Tibial nerve (tissue), 4 donors: ENCODE data around the gene TFRC. TPM values are rescaled to one million over a fixed set of nuclear protein-coding genes. Genes with fewer than 3 reads are reported as not detected.

Experiments used
- DNase-seq, 2 donors: peaks; one replicate each; pipeline ENCODE4 v3.0.0-alpha.2; 2019; ENCODE audit warnings: low spot score in 2 of 2
- H3K27ac ChIP-seq, 4 donors: fragments of 200-600 bp; sonication (generic) in 3 of 4; one replicate each; pipeline ENCODE4 v1.5.1; 2017 to 2019; ENCODE audit warnings: mild to moderate bottlenecking in 1 of 4
- H3K27me3 ChIP-seq, 2 donors: fragments of 200-600 bp; sonication (generic) in 1 of 2; one replicate each; pipeline versions ENCODE4 v1.5.1 to v1.6.0; 2017 to 2019
- H3K36me3 ChIP-seq, 3 donors: fragments of 200-600 bp; sonication (generic); one replicate each; pipeline ENCODE4 v1.5.1; 2018 to 2019
- H3K4me1 ChIP-seq, 4 donors: fragments of 200-600 bp; sonication (generic) in 3 of 4; one replicate each; pipeline ENCODE4 v1.5.1; 2017 to 2019
- H3K4me3 ChIP-seq, 4 donors: fragments of 200-600 bp; sonication (generic) in 3 of 4; one replicate each; pipeline ENCODE4 v1.5.1; 2017 to 2019; ENCODE audit warnings: mild to moderate bottlenecking in 1 of 4, moderate library complexity in 1 of 4
- H3K9me3 ChIP-seq, 4 donors: fragments of 200-600 bp; sonication (generic) in 3 of 4; one replicate each; pipeline ENCODE4 v1.5.1; 2017 to 2019
- EP300 ChIP-seq, 2 donors: sonication (generic); formaldehyde crosslinking; IDR thresholded peaks; one replicate each; pipeline ENCODE4 v1.6.1; 2017; ENCODE audit warnings: antibody characterized with exemption in 2 of 2, mild to moderate bottlenecking in 1 of 2
- POLR2A ChIP-seq, 2 donors: fragments of 450-650 bp; IDR thresholded peaks; one replicate each; pipeline ENCODE4 v1.6.1; 2017; ENCODE audit warnings: antibody characterized with exemption in 2 of 2, mild to moderate bottlenecking in 2 of 2, moderate library complexity in 2 of 2
- WGBS, 2 donors: methylation state at CpG; one replicate each; pipeline ENCODE4 v1.1.5; 2018; 5-methylcytosine and 5-hydroxymethylcytosine counted together
- total RNA-seq, 4 donors: library from RNA; depleted of rRNA; stranded (reverse); fragments of >200 nt; gene quantifications; one replicate each; pipeline ENCODE4 v1.1.0, GENCODE V29; 2016
- TF ChIP-seq, protein P1 (sequence below), 5 experiments: fragments of 200-600 bp in 3 of 5; fragments of 450-650 bp in 2 of 5; sonication (generic) in 3 of 5; IDR thresholded peaks; one replicate each; pipeline ENCODE4 v1.5.1; 2016 to 2019; ENCODE audit warnings: antibody characterized with exemption in 5 of 5, mild to moderate bottlenecking in 3 of 5, moderate library complexity in 2 of 5

The TFRC gene
- total RNA-seq, 4 donors from 2014 or later, result 36.7 to 86.7 (median 43.5) TPM

DNA sequence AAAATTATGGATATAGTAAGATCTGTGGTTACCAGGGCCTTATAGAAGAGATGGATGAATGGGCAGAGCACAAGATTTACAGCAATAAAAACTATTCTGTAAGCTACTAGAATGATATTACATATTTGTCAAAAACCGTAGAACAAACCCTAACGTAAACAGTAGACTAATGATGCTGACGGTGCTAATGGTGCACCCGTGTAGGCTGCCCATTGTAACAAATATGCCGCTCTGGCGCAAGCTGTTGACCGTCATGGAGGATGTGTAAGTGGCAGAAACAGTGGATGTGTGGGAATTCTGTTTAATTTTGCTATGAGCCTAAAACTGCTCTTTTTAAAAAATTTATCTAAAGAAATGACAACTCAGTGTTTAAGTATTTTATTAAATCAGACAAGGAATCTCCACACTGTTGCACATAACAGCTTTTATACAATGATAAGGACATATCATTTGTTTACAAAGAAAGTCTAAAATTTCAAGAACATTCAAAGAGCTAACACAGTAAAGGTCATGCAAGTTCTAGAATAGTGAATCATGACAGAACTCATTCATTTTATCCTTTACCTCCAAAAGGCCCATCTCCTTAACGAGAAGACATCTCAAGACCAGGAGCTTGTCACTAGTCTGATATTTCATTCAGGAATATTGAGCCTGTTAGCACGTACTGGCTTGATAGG, 32.8 kb downstream of the TFRC start:
- no peak for DNase-seq
- WGBS, 2 donors, result 81 to 88% methylated on average over 9 of the region's 9 CpGs
- Histone ChIP-seq H3K27ac (no peak overlapping the region), H3K27me3 (no peaks in the 10 kb centered on the region), H3K4me1 (no peaks in the 10 kb centered on the region), H3K4me3 (no peak overlapping the region), H3K9me3 (no peaks in the 10 kb centered on the region), H3K36me3 (peaks cover 5 to 69% (median 10%) of the 10 kb centered on the region in 3 donors)
- TF ChIP-seq, protein P1, sequence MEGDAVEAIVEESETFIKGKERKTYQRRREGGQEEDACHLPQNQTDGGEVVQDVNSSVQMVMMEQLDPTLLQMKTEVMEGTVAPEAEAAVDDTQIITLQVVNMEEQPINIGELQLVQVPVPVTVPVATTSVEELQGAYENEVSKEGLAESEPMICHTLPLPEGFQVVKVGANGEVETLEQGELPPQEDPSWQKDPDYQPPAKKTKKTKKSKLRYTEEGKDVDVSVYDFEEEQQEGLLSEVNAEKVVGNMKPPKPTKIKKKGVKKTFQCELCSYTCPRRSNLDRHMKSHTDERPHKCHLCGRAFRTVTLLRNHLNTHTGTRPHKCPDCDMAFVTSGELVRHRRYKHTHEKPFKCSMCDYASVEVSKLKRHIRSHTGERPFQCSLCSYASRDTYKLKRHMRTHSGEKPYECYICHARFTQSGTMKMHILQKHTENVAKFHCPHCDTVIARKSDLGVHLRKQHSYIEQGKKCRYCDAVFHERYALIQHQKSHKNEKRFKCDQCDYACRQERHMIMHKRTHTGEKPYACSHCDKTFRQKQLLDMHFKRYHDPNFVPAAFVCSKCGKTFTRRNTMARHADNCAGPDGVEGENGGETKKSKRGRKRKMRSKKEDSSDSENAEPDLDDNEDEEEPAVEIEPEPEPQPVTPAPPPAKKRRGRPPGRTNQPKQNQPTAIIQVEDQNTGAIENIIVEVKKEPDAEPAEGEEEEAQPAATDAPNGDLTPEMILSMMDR (IDR thresholded peaks at IDR 0.05), result no peak
- no peak for TF ChIP-seq EP300 (IDR thresholded peaks at IDR 0.05)
- no peak for TF ChIP-seq POLR2A (IDR thresholded peaks at IDR 0.05)

DNA sequence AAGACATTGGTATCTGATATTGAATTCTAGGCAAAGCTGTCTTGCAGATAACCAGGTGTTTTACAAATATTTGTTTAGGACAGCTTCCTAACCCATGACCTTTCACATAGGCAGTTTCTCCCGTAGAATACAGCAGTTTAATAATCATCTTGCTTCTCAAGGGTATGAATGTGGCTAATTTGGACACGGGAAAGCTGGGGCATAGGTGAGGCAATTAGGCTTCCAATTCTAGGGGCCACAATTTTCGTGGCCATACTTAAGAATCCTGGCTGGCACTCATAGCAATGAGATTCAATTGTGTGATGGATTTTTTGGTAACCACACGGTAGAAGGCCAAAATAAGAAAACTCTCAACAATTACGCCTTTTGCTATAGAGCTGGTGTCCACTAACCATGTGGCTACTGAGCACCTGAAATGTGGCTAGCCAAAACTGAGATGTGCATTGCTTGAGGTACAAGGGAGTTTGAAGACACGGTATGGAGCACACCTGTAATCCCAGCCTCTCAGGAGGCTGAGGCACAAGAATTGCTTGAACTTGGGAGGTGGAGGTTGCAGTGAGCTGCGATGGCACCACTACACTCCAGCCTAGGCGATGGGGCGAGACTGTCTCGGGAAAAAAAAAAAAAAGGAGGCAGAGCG, 34.4 kb downstream of the TFRC start:
- 85 to 89% methylated on average over 11 of the region's 11 CpGs for WGBS, 2 donors
- no peaks in the 10 kb centered on the region for H3K4me1 ChIP-seq
- DNase-seq, result no peak
- TF ChIP-seq POLR2A (IDR thresholded peaks at IDR 0.05) (no peak), EP300 (IDR thresholded peaks at IDR 0.05) (no peak)
- TF ChIP-seq, protein P1 (IDR thresholded peaks at IDR 0.05), result no peak
- no peaks in the 10 kb centered on the region for H3K27me3 ChIP-seq
- no peaks in the 10 kb centered on the region for H3K9me3 ChIP-seq
- H3K27ac ChIP-seq, result no peak overlapping the region
- H3K36me3 ChIP-seq, result peaks cover 2 to 53% (median 5%) of the 10 kb centered on the region in 3 donors
- H3K4me3 ChIP-seq, result no peak overlapping the region

DNA sequence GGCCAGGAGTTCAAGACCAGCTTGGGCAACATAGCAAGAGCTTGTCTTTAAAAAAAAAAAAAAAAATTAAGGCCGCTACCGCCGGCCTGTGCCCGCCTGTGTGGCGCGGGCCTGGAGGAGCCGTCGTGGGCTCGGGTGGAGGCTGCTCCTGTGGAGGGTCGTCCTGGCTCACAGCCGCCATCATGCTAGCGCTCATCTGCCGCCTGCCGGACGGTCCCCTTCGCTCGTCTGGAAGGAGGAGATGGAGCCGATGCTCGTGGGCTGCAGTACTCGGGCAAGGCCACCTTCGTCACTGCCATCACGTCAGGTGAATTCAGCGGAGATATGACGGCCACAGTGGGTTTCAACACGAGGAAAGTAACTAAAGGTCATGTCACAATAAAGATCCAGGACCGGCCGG, 37.4 kb downstream of the TFRC start:
- Histone ChIP-seq H3K4me3 (no peak overlapping the region), H3K9me3 (peaks cover 0 to 13% (median 0%) of the 10 kb centered on the region in 4 donors), H3K36me3 (peaks cover 0 to 25% (median 0%) of the 10 kb centered on the region in 3 donors), H3K27me3 (no peaks in the 10 kb centered on the region), H3K4me1 (no peaks in the 10 kb centered on the region), H3K27ac (no peak overlapping the region)
- TF ChIP-seq, protein P1 (IDR thresholded peaks at IDR 0.05), result no peak
- no peak for TF ChIP-seq POLR2A (IDR thresholded peaks at IDR 0.05)
- no peak for DNase-seq
- 92 to 97% methylated on average over 27 of the region's 27 CpGs for WGBS, 2 donors

DNA sequence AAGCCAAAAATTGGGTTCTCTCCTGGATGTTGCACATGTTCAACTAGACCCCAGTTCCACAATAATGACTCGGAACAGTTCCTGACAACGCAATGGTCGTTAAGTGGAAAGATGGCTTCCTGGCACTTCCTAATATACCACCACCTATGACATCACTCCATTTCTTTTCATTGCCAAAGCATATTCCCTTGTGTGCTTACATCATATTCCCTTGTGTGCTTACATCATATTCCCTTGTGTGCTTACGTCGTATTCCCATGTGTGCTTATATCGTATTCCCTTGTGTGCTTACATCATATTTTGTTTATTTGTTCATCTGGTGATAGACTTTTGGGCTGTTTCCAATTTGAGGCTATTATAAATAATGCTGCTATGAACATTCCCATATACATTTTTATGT, 39.2 kb downstream of the TFRC start:
- Histone ChIP-seq H3K9me3 (peaks cover 0 to 13% (median 0%) of the 10 kb centered on the region in 4 donors), H3K4me3 (no peak overlapping the region), H3K27ac (no peak overlapping the region), H3K27me3 (no peaks in the 10 kb centered on the region), H3K4me1 (no peaks in the 10 kb centered on the region), H3K36me3 (peaks cover 0 to 7% (median 0%) of the 10 kb centered on the region in 3 donors)
- TF ChIP-seq, protein P1 (IDR thresholded peaks at IDR 0.05), result no peak
- TF ChIP-seq POLR2A (IDR thresholded peaks at IDR 0.05) (no peak), EP300 (IDR thresholded peaks at IDR 0.05) (no peak)
- DNase-seq, result no peak
- WGBS, 2 donors, result 86 to 88% methylated on average over 6 of the region's 6 CpGs

DNA sequence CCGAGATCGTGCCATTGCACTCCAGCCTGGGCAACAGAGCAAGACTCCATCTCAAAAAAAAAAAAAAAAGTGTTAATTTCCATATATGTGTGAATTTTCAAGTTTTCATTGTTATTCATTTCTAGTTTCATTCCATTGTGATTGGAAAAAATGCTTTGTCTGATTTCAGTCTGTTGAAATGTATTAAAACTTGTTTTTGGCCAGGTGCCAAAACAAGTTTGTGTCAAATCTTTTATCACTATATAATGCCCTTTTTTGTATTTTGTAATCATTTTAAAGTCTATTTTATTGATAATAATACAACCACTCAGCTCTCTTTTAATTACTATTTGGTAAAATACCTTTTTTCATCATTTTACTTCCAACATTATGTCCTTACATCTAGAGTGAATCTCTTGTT, 42.5 kb downstream of the TFRC start:
- peaks cover 0 to 13% (median 0%) of the 10 kb centered on the region in 4 donors for H3K9me3 ChIP-seq
- peaks cover 0 to 2% (median 0%) of the 10 kb centered on the region in 3 donors for H3K36me3 ChIP-seq
- no peak for TF ChIP-seq POLR2A (IDR thresholded peaks at IDR 0.05)
- no peak for TF ChIP-seq EP300 (IDR thresholded peaks at IDR 0.05)
- TF ChIP-seq, protein P1 (IDR thresholded peaks at IDR 0.05), result no peak
- DNase-seq, result no peak
- WGBS, 2 donors, result 92 to 95% methylated on average over 2 of the region's 2 CpGs
- H3K27me3 ChIP-seq, result no peaks in the 10 kb centered on the region
- no peak overlapping the region for H3K4me3 ChIP-seq
- H3K27ac ChIP-seq, result no peak overlapping the region
- no peaks in the 10 kb centered on the region for H3K4me1 ChIP-seq
